Endothelial cell of umbilical vein (primary cell): Measurements from ENCODE around the gene MFSD6. TPM values are rescaled to one million over a fixed set of nuclear protein-coding genes. Genes with fewer than 3 reads are reported as not detected.

Experiments
- BruUV-seq: library from RNA; stranded (reverse); fragments of 400-500 nt; replicated peaks from 2 replicates; lab custom pipeline; 2021; lab: Mats Ljungman, UMichigan
- CTCF ChIA-PET: fragments of 300-600, 350-600 bp; sonication (Branson Sonifier 250); formaldehyde crosslinking; loops from one replicate; lab custom pipeline; 2021; ENCODE audit warnings: antibody characterized with exemption, inconsistent platforms; lab: Charles Lee
- POLR2A ChIA-PET: fragments of 300-600, 350-600 bp; sonication (Branson Sonifier 250); formaldehyde crosslinking; loops from one replicate; lab custom pipeline; 2021; ENCODE audit warnings: antibody characterized with exemption, inconsistent platforms; lab: Charles Lee
- DNase-seq: peaks from one replicate; pipeline ENCODE4 v3.0.0-alpha.2; 2011; ENCODE audit warnings: low read depth, low spot score
- FAIRE-seq: peaks from 2 replicates; lab custom pipeline; 2011; peaks lifted over from hg19 to GRCh38; lab: Jason Lieb, UNC
- H2AFZ ChIP-seq: 2 replicates; pipeline ENCODE4 v1.6.0; 2012; ENCODE audit warnings: low read depth, low read length, control low read depth, inconsistent platforms
- H3K27ac ChIP-seq: 2 replicates; pipeline ENCODE4 v1.5.1; 2011; ENCODE audit warnings: low read depth, mild to moderate bottlenecking, control low read depth, low read length, moderate library complexity; ENCODE audit not compliant: insufficient read depth
- H3K27me3 ChIP-seq, 2 experiments: 2 replicates each; pipeline versions ENCODE4 v1.6.0 to v1.6.1; 2011; ENCODE audit warnings: low read length in 2 of 2, mixed read lengths in 1 of 2; ENCODE audit not compliant: control insufficient read depth in 2 of 2, insufficient read depth in 2 of 2
- H3K36me3 ChIP-seq, 2 experiments: 2 replicates in 1 of 2; 3 replicates in 1 of 2; pipeline ENCODE4 v1.5.1; 2011; ENCODE audit warnings: low read length in 2 of 2, mild to moderate bottlenecking in 1 of 2, moderate library complexity in 1 of 2; ENCODE audit not compliant: control insufficient read depth in 2 of 2, insufficient read depth in 2 of 2; ENCODE audit errors: extremely low read depth in 1 of 2
- H3K4me1 ChIP-seq: 3 replicates; pipeline ENCODE4 v1.5.1; 2011; ENCODE audit warnings: mild to moderate bottlenecking, low read length; ENCODE audit not compliant: control insufficient read depth, insufficient read depth; ENCODE audit errors: extremely low read depth
- H3K4me2 ChIP-seq: 2 replicates; pipeline ENCODE4 v1.6.1; 2011; ENCODE audit warnings: low read length, control low read depth, mixed read lengths; ENCODE audit not compliant: insufficient read depth
- H3K4me3 ChIP-seq, 3 experiments: fragments of 200-600 bp in 1 of 3; sonication (generic), shearing (Covaris generic) in 1 of 3; replicated peaks in 1 of 3; 2 replicates each; pipeline ENCODE4 v1.5.1; 2011 to 2016; ENCODE audit warnings: control low read depth in 3 of 3, low read length in 3 of 3, mild to moderate bottlenecking in 2 of 3, inconsistent platforms in 1 of 3, low read depth in 1 of 3, moderate library complexity in 1 of 3; ENCODE audit not compliant: insufficient read depth in 1 of 3
- H3K79me2 ChIP-seq: 2 replicates; pipeline ENCODE4 v1.6.0; 2012; ENCODE audit warnings: low read length, inconsistent platforms; ENCODE audit not compliant: control insufficient read depth, insufficient read depth
- H3K9ac ChIP-seq: replicated peaks from 2 replicates; pipeline ENCODE3; 2011; ENCODE audit warnings: low read length, control low read depth; ENCODE audit not compliant: insufficient read depth; ENCODE audit errors: extremely low read depth
- H3K9me1 ChIP-seq: replicated peaks from 3 replicates; pipeline ENCODE4 v1.6.0; 2011; ENCODE audit warnings: mild to moderate bottlenecking, low read length; ENCODE audit not compliant: control insufficient read depth, insufficient read depth; ENCODE audit errors: extremely low read depth
- H3K9me3 ChIP-seq: replicated peaks from 2 replicates; pipeline ENCODE4 v1.5.1; 2012; ENCODE audit warnings: low read length, inconsistent platforms; ENCODE audit not compliant: control insufficient read depth, insufficient read depth
- H4K20me1 ChIP-seq: replicated peaks from 2 replicates; pipeline ENCODE3; 2011; ENCODE audit warnings: mild to moderate bottlenecking, low read length; ENCODE audit not compliant: control insufficient read depth, insufficient read depth; ENCODE audit errors: extremely low read depth
- CTCF ChIP-seq, 2 donors: IDR thresholded peaks; 1 replicate in 1 of 2; 2 replicates in 1 of 2; pipeline ENCODE4 v1.5.1; 2011; ENCODE audit warnings: low read length in 2 of 2, mild to moderate bottlenecking in 2 of 2, moderate library complexity in 2 of 2, control low read depth in 1 of 2, inconsistent platforms in 1 of 2, low read depth in 1 of 2; ENCODE audit not compliant: insufficient read depth in 1 of 2; ENCODE audit errors: extremely low read depth in 1 of 2
- EZH2 ChIP-seq: IDR thresholded peaks from 2 replicates; pipeline ENCODE4 v1.6.1; 2012; ENCODE audit warnings: borderline replicate concordance, low read depth, mild to moderate bottlenecking, moderate library complexity, low read length, inconsistent platforms; ENCODE audit not compliant: severe bottlenecking
- FOS ChIP-seq: IDR thresholded peaks from 2 replicates; pipeline ENCODE4 v1.6.1; 2011; ENCODE audit warnings: mild to moderate bottlenecking, low read length, moderate library complexity, borderline replicate concordance; ENCODE audit not compliant: insufficient read depth
- GATA2 ChIP-seq: IDR thresholded peaks from 2 replicates; pipeline ENCODE4 v1.7.0; 2011; ENCODE audit warnings: low read depth, mild to moderate bottlenecking, moderate library complexity, mixed read lengths, low read length; ENCODE audit not compliant: insufficient read length, insufficient read depth
- JUN ChIP-seq: IDR thresholded peaks from 2 replicates; pipeline ENCODE4 v1.6.1; 2011; ENCODE audit warnings: borderline replicate concordance, low read depth; ENCODE audit not compliant: insufficient read length, insufficient read depth
- MAX ChIP-seq: IDR thresholded peaks from 2 replicates; pipeline ENCODE4 v1.6.1; 2011; ENCODE audit not compliant: insufficient read depth, insufficient read length
- MYC ChIP-seq: IDR thresholded peaks from one replicate; pipeline ENCODE4 v1.6.1; 2011; ENCODE audit warnings: mild to moderate bottlenecking, low read depth, low read length
- POLR2A ChIP-seq: IDR thresholded peaks from 2 replicates; pipeline ENCODE4 v1.6.1; 2012; ENCODE audit warnings: low read depth, mild to moderate bottlenecking, control low read depth, low read length
- POLR2AphosphoS5 ChIP-seq: IDR thresholded peaks from 2 replicates; pipeline ENCODE4 v1.6.1; 2012; ENCODE audit warnings: low read depth, mild to moderate bottlenecking, control low read depth, low read length, moderate library complexity; ENCODE audit not compliant: insufficient read depth
- dilution Hi-C: fragments of 300-500 bp; cut with MboI; formaldehyde crosslinking; loops from one replicate; pipeline ENCODE4 v1.15.0; 2019; ENCODE audit warnings: low sequenced_read_pairs; ENCODE audit not compliant: extremely low pct_ligation_motif_present
- intact Hi-C: fragments of 100-400 bp; cut with micrococcal nuclease; formaldehyde crosslinking; loops from one replicate; pipeline ENCODE4 v1.10.0; 2022
- polyA plus RNA-seq, 4 experiments: library from polyadenylated mRNA; depleted of rRNA in 3 of 4; stranded (reverse) in 3 of 4; unstranded in 1 of 4; fragments of >200 nt; gene quantifications; 2 replicates each; pipeline versions ENCODE4 v1.2.1 to v1.2.3, GENCODE V29; 2011 to 2012; ENCODE audit warnings: missing spikeins in 1 of 4
- total RNA-seq: library from RNA; stranded (reverse); gene quantifications from 2 replicates; pipeline ENCODE4 v1.2.3, GENCODE V29; 2021

The MFSD6 gene
- total and polyA plus RNA-seq, 2 donors (not counting 3 experiments of a cell fraction or from before 2014, with no cell fraction given): 4.3 to 4.5 TPM

GRCh38 chr2:190378880-190379237, 29.3 kb upstream of the MFSD6 start:
- no peak overlapping the region for H3K27ac ChIP-seq
- H3K4me2 ChIP-seq: no peak overlapping the region

More at GRCh38 chr2:190378880-190379237, 29.3 kb upstream of the MFSD6 start:
- Histone ChIP-seq H4K20me1 (no peaks in the 10 kb centered on the region), H3K27me3 (peaks cover 0 to 4% of the 10 kb centered on the region in 2 experiments), H3K9me3 (no peaks in the 10 kb centered on the region), H3K9me1 (no peaks in the 10 kb centered on the region), H3K79me2 (no peaks in the 10 kb centered on the region), H2AFZ (no peak overlapping the region), H3K9ac (no peak overlapping the region), H3K4me1 (no peaks in the 10 kb centered on the region), H3K4me3 (no peak overlapping the region), H3K36me3 (no peaks in the 10 kb centered on the region)
- no TSS peak for BruUV-seq
- POLR2A ChIA-PET: no interaction called here
- TF ChIP-seq MAX (no peak), GATA2 (no peak), POLR2AphosphoS5 (no peak), POLR2A (no peak), FOS (no peak), CTCF (IDR thresholded peaks at IDR 0.05; ENCODE audit: extremely low read depth in 1 of 2, insufficient read depth in 1 of 2, low read depth in 1 of 2, low read length in 2 of 2) (no peak), EZH2 (no peak), MYC (no peak), JUN (no peak)
- dilution Hi-C loops (no loop called here), intact Hi-C loops (no loop called here)
- CTCF ChIA-PET: interaction anchor here (1.3 to 1.5 kb wide), 2 partner anchors 11 to 132 kb away, joined by 3 to 5 read pairs; no protein-coding TSS in a partner anchor
- DNase-seq: no peak
- no peak for FAIRE-seq
